GM18909 (cell line): ENCODE measurements around the gene GGCX.
A peak's percentile ranks its signal among the peaks of the same experiment; 100 is the strongest.
"Not testable (repeated sequence)": the region's sequence is repeated elsewhere in the genome, so short reads cannot be mapped to it uniquely, and the experiment has no call there.

Experiments
- ATAC-seq: cut with Tn5 transposase; IDR thresholded peaks from one replicate; pipeline ENCODE4 v1.9.1; 2021; ENCODE audit warnings: mild to moderate bottlenecking; ENCODE audit not compliant: unreplicated experiment, poor library complexity

The GGCX gene

DNA sequence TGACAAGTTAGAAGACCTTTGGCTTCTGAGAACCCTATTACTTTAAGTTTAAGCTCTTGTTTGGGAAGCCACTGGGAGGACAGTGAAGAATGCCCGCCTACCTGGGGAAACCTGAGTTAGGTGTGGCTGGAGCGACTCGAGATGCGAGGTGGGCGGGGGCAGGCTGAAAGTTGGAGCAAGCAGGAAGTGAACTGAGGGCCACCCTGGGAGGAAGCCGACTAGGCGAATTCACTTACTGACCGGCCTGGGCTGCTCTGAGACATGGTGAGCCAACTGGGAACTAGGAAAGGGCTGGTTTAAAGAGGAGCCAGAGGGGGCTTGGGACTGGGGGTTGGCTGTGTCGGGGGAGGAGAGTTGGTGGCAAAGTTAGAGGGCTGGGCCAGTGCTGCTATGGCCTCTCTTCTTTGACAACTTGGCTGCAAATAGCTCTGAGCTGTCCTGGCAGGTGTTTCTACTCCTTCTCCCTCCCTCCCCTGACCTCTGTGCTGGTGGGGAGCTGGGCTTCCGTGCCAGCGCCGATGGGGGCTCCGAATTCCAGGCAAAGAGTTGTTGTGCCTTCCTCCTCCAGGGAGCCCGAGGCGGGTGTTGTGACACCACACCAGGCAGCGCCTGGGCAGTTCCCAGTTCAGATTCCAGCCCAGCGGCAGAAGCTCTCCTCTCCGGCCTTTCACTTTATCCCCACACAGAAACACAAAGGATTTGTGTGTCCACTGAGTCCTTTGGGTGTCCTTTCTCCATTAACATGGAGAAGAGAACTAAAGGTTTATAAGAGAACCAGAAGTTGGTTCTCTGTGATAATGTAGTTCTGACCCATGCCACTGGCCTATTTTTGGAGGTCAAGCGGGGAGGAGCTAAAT lies 16.3 kb upstream of the GGCX start, which contains the start of gene VAMP8:
Gene VAMP8, plus strand, starts transcription at position 201 of the 857 bp plus-strand sequence. Its CDS starts 61 bp downstream, at position 262.
- peak; percentile 66 for ATAC-seq

DNA sequence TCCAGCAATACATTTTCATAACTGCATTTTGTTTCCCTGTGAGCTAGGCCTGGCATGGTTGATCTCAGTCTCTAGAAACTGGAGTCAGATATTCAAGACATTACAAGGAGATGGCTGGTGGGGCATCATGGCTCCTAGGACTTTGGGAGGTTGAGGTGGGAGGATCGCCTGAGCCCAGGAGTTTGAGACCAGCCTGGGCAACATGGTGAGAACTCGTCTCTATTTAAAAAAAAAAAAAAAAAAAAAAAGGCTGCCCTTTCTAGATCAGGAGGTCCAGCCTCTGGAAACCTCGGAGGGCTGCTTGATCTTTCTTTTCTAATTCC lies 15.7 kb upstream of the GGCX start:
- ATAC-seq, result no peak

DNA sequence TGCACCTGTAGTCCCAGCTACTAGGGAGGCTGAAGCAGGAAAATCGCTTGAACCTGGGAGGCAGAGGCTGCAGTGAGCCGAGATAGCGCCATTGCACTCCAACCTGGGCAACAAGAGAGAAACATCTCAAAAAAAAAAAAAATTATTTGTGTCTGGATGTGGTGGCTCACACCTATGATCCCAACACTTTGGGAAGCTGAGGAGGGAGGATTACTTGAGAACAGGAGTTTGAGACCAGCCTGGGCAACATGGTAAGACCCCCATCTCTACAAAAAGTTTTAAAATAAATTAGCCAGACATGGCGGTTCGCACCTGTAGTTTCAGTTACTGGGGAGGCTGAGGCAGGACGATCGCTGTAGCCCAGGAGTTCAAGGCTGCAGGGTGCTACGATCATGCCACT lies 14.4 kb upstream of the GGCX start:
- ATAC-seq, result no peak

DNA sequence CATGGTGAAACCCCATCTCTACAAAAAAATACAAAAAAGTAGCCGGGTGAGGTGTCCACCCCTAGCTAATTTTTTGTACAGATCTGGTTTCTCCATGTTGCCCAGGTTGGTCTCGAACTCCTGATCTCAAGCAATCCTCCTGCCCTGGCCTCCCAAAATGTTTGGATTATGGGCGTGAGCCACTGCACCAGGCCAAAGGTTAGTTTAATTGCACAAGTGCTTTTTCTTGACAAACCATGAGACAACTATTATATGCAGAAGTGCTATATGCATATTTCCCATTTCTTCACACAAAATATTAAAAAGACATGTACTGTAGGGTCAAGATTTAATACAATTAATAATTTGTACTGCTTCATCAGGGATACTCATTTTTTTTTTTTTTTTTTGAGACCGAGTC lies 5.0 kb upstream of the GGCX start:
- no peak for ATAC-seq

DNA sequence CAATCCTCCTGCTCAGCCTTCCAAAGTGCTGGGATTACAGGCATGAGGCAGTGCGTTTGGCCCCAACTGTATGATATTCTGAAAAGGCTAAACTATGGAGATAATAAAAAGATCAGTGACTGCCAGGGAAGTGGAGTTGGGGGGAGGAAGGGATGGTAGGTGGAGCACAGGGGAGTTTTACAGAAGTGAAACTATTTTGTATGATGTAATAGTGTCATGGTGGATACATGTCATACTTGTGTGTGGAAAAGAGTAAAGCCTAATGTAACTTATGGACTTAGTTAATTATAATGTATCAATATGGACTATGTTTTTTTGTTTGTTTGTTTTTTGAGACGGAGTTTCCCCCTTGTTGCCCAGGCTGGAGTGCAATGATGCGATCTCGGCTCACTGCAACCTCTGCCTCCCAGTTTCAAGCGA lies 2.9 kb upstream of the GGCX start:
- ATAC-seq, result no peak

DNA sequence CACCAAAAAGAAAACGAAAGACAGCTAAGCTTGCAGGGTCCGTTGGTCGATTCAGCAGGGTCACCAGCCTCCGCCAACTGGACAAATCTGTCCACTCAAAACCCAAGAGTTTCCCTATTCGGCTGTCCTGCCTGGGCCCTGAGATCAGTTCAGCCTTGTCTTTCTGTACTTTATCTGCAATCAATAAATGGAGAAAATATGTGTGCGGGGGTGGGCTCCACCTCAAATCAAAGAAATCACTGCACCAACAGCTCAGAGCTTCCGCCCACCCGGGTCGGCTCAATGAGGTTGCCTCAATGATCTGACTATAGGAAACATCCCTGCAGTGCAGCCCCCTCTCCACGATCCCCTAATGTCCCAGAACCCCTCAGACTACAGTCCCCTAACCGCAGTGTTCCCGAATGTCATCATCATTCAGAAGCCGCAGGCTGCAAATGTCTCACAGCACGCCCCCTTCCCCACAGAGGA lies 447 bp downstream of the GGCX start:
- ATAC-seq, result peak; percentile 17

DNA sequence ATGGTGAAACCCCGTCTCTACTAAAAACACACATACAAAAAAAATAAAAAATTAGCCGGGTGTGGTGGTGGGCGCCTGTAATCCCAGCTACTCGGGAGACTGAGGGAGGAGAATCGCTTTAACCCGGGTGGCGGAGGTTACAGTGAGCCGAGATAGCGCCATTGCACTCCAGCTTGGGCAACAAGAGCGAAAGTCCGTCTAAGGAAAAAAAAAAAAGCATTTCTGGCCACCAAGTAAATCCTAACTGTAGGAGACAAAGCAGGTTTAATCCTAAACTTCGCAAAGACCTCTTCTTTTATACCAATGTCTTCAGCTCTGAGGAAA lies 928 bp downstream of the GGCX start:
- not testable (repeated sequence) for ATAC-seq

DNA sequence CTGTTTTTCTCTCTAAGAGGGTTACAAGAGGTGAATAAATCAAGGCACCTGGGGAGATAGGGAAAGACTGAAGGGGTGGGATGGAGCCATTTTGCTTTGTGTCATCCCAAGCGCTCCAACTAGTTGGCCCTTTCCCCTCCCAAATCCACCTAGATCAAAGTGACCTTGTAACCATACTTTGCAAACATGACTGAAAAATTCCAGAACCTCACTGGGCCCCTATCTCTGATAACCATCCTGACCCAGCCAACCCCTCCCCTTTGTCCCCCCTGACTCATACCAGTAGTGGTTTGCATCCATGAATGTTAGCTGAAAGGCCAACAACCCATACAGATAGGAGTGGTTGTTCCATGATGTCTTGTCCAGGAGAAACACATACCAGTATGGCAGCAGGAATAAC lies 3.1 kb downstream of the GGCX start:
- ATAC-seq, result no peak

DNA sequence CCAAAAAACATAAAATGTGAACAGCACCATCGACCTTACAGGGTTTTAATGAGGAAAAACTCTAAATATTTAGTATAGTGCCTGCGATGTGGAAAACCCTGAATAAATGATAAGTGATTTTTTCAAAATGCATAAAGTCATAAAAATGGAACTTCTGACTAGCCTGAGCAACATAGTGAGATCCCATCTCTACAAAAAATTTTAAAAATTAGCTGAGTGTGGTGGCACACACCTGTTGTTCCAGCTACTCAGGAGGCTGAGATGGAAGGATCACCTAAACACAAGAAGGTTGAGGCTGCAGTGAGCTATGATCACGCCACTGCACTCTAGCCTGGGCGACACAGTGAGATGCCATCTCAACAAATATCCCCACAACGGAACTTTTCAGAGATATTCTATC lies 4.2 kb downstream of the GGCX start:
- no peak for ATAC-seq

DNA sequence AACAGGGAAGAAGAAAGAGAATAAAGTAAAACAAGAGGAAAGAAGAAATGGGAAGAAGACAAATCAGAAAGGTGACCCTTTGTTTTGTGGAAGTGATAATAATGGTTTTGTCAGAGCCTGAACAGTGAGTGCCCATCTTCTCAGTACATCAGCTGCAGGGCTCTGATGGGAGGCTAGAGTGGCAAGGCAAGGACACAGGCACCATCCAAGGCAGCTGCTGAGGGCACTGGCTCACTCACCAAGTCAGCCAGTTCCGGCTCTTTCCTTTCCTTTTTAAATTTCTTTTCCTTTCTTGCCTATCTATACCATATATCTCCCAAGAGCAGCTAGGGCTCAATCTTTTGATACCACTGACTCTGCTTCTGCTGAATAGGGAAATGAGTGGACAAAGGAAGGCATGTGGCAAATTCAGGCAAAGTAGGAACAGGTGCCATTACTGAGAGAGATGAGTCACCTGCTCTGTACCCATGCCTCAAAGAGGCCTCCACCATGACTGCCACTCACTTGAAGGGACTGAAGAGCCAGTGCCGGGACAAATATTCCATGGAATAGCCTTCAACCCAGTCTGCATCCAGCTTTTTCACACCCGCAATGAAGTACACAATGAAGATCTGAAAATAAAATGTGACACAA lies 6.2 kb downstream of the GGCX start:
- ATAC-seq, result no peak

DNA sequence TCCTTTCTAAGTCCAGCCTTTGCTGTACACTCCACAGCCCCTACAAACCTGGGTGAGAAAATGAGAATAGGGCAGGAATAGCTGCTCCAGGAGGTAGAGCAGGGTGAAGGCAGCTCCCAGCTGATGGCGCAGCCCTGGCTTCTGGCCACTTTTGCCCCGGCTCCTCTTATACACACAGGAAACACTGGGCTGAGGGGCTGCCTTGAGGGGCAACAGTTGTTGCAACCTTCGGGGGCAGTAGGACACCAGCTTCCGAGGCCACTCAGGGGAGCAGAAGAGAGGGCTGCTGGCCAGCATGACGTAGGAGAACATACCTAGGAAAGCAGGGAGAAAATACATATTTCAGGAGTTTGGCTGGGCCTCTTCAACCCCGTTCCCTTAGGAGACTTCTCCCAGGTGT lies 8.1 kb downstream of the GGCX start:
- no peak for ATAC-seq

DNA sequence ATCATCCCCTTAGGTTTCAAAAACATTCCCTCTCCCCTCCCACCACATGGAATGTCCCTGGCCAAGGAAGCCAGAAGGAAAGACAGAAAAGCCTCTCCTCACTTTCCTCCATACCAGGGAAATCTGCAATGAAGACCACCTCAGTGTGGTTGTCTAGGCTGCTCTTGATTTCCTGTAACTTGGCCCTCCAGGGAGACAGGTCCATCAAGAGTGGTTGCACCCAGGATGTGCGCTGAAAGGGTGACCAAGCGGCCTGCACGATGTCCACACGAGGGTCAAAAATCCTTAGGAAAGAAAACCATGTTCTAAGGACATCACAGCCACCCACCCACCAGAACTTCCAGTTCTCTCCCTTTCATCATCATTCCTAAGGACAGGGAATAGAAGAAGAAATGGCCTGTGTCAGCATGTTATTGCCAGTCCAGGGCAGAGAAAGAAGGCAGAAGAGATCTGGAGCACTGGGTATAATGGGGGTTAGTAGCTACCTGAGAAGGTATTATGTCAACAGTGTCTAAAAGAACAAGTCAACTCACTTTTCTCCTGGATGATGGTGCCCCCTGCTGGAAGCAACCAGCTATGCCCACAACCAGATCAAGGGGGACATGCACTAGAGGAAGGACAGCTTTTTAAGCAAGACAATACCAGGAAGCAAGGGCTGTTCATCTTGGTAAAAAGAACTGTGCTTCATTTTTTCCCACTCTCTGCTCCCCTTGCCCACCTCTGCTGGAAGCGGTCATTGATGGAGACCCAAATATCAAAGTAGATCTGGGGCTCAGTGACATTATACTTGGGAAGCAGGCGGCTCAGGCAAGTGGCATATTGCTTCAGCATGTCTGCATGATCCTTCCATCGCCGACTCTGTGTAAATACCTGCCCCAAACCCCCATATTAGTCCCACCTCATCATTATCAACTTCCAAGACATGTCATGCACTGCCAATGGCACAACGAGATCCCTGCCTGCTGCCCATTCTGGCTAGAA lies 9.3 kb downstream of the GGCX start:
- peak; percentile 81 for ATAC-seq

DNA sequence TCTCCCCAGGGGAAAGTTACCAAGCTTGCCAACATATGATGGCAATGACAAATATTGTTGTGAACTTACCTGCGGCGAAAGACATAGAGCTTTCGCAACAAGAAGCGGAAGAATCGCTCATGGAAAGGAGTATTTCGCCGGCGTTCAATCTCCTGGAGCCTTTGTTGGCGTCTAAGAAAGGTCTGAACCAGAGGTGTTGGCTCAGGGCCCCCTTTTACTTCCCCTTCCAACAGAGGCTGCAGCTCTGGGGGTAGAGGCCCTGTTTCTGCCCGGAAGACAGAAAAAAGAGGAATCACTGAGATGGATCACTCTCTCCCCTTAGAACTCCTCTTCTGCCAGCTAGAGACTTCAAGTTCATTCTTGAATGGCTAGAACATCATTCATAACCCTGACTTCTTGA lies 10.8 kb downstream of the GGCX start:
- no peak for ATAC-seq

DNA sequence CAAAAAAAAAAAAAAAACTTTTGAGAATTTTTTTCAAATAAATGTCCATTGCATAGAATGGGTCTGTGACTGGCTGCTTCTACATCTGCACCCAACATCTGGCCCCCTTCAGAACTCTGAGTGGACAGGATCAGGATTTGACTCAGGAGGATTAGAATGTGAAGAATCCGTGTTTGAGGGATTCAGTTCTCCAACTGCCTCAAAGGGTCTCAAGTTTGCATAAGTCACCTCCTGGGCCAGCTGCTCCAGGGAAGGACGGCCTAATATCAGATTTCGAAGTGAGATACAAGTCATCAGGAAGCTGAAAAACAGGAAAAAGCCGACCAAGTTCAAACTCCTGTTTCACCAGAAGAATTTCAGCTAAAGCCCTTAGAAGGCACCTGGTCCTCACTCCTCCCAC lies 11.5 kb downstream of the GGCX start:
- no peak for ATAC-seq

DNA sequence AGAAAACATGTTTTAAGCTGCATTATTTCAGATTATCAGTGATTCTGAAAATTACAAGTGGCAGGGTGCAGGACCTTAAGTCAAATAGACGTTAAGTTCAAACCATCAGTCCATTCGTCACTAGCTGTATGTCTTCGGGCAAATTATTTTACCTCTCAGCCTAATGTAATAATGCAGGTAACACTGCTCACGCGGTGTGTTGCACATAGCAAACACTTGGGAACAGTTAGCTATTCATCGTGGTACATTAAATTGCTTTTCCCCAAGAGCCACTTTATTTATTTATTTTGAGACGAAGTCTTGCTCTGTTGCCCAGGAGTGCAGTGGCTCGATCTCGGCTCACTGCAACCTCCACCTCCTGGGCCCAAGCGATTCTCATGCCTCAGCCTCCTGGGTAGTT lies 12.2 kb downstream of the GGCX start:
- ATAC-seq, result no peak

DNA sequence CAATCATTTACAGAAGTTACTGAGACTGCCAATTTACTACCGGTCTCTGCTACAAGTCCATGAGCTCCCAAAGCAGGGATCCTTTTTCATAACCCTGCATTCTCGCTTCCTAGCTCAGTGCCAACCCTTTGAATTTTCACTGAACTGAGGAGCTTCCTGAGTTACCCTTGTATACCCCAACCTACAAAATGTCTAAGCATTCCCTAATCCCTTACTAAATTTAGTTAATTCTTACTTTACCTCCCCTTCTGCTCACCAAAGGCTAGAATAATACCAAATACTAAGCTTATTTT lies 12.7 kb downstream of the GGCX start:
- ATAC-seq, result no peak

DNA sequence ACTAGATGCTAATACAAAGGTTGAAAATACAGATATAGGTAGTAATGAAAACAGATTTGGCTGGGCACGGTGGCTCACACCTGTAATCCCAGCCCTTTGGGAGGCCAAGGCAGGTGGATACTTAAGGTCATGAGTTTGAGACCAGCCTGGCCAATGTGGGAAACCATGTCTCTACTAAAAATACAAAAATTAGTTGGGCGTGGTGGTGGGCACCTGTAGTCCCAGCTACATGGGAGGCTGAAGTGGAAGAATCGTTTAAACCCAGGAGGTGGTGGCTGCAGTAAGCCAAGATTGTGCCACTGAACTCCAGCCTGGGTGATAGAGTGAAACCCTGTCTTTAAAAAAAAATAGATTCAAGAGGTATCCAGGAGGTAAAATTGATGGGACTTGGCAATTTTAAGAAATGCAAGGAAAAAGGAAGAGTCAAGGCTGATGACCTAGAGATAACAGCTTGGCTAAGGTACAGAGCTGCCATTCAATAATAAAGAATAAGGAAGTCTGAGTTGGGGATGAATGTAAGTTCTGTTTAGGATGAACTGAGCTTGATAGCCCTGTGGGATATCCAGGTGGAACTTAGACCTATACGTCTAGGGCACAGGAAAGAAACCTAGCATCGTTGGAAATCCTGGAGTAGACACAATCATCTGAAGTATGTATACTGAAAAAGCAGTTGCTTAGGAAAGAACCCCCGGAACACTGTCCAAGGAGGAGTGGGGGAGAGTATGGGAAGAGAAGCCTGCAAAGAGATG lies 13.3 kb downstream of the GGCX start:
- ATAC-seq, result no peak

DNA sequence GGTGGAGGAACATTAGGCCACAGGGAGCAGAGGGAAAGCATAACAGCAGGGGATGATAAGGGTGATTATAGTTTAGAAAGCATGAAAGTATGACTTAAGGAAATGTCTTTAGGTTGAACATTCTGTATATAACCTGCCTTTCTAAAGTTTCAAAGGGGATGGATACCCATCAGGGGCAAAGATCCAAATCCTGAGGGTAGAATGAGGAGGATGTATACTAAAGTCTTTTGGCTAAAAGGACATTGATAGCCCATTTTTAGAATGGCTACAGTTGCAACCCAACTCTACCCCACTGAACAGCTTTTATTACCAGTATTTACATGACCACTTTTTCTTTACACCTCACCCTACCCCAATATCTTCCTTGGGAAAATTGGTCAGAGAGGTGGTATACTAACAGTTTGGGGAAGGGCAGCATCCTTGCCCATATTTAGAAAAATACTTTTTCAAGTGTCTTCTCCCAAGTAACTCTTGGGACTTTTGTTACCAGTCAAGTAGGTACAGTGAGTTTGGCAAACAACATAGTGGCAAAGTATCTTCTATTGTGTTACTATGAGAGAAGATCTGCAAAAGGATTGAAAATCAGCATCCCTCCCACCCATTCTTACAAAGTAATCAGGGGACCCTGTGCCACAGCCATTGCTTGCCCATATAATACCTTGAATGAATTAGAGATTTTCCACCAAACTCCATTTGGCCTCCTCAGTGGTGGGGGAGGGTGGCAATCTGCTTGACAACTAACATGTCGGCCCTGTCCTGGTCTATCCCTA lies 14.0 kb downstream of the GGCX start:
- no peak for ATAC-seq

DNA sequence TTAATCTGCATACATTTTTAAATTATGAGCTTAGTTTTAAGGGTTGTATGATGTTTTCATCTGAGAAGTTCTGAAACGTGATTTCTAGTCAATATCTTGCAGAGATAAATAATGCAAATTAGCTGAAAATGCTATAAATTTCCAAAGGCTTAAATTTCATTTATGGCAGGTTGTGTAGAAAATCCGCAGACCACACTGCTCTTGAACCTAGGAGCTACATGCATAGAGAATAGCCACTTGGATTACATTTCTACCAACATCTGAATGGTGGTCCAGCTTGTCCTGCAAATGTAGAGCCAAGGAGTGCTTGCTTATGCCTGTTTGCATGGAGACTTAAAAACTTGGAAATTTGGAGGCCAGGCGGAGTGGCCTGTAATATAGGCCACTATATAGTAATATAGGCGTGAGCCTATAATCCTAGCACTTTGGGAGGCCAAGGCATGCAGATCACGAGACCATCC lies 15.5 kb downstream of the GGCX start:
- ATAC-seq, result no peak
